Caco-2 (cell line): ENCODE measurements around the gene THRB. TPM values are rescaled to one million over a fixed set of nuclear protein-coding genes. Genes with fewer than 3 reads are reported as not detected.

Experiments
- BruUV-seq: library from RNA; stranded (reverse); fragments of 400-500 nt; replicated peaks from 2 replicates; lab custom pipeline; 2021; lab: Mats Ljungman, UMichigan
- CTCF ChIA-PET: fragments of 300-600 bp; sonication (Branson Sonifier 250); formaldehyde crosslinking; loops from one replicate; lab custom pipeline; 2022; ENCODE audit warnings: antibody characterized with exemption; lab: Charles Lee
- POLR2A ChIA-PET: fragments of 300-600 bp; sonication (Branson Sonifier 250); formaldehyde crosslinking; loops from one replicate; lab custom pipeline; 2022; ENCODE audit warnings: antibody characterized with exemption; lab: Charles Lee
- DNase-seq, 2 experiments: peaks; one replicate each; pipeline versions ENCODE4 v3.0.0 to v3.0.0-alpha.2; 2020 to 2022
- H3K27me3 ChIP-seq: replicated peaks from 2 replicates; pipeline ENCODE4 v1.6.0; 2011; ENCODE audit warnings: low read length; ENCODE audit not compliant: control insufficient read depth, insufficient read depth
- H3K36me3 ChIP-seq: 2 replicates; pipeline ENCODE4 v1.5.1; 2011; ENCODE audit warnings: low read length; ENCODE audit not compliant: control insufficient read depth, insufficient read depth
- H3K4me1 ChIP-seq: fragments of 250-450 bp; sonication (Bioruptor Pico); 2 replicates; pipeline ENCODE4 v1.5.1; 2020; ENCODE audit warnings: mild to moderate bottlenecking
- H3K4me3 ChIP-seq: 2 replicates; pipeline ENCODE4 v1.5.1; 2011; ENCODE audit warnings: low read depth, mild to moderate bottlenecking, control low read depth, low read length
- H3K9me3 ChIP-seq: fragments of 250-450 bp; sonication (Bioruptor Pico); 2 replicates; pipeline ENCODE4 v1.5.1; 2020; ENCODE audit warnings: mild to moderate bottlenecking, moderate library complexity
- H3K27ac Mint-ChIP-seq: one replicate; pipeline ENCODE4 v1.8.0; 2022; ENCODE audit warnings: mixed read lengths; ENCODE audit not compliant: unreplicated experiment
- H3K27me3 Mint-ChIP-seq: one replicate; pipeline ENCODE4 v1.8.0; 2022; ENCODE audit warnings: mixed read lengths; ENCODE audit not compliant: insufficient read depth, unreplicated experiment
- H3K36me3 Mint-ChIP-seq: one replicate; pipeline ENCODE4 v1.8.0; 2022; ENCODE audit warnings: mild to moderate bottlenecking, mixed read lengths; ENCODE audit not compliant: insufficient read depth, unreplicated experiment
- H3K4me1 Mint-ChIP-seq: one replicate; pipeline ENCODE4 v1.8.0; 2022; ENCODE audit warnings: low read depth, mixed read lengths; ENCODE audit not compliant: unreplicated experiment
- H3K4me3 Mint-ChIP-seq: one replicate; pipeline ENCODE4 v1.8.0; 2022; ENCODE audit warnings: mild to moderate bottlenecking, moderate library complexity, mixed read lengths; ENCODE audit not compliant: unreplicated experiment
- H3K9me3 Mint-ChIP-seq: one replicate; pipeline ENCODE4 v1.8.0; 2022; ENCODE audit warnings: mixed read lengths; ENCODE audit not compliant: unreplicated experiment
- CTCF ChIP-seq, 2 experiments: fragments of 200-600 bp in 1 of 2; IDR thresholded peaks; 1 replicate in 1 of 2; 2 replicates in 1 of 2; pipeline versions ENCODE4 v1.5.1 to v1.8.0; 2011 to 2022; ENCODE audit warnings: antibody characterized with exemption in 1 of 2, control low read depth in 1 of 2, inconsistent platforms in 1 of 2, low read depth in 1 of 2, low read length in 1 of 2, mild to moderate bottlenecking in 1 of 2, moderate library complexity in 1 of 2; ENCODE audit not compliant: insufficient read depth in 1 of 2, severe bottlenecking in 1 of 2, unreplicated experiment in 1 of 2
- intact Hi-C: fragments of 100-400 bp; cut with micrococcal nuclease; formaldehyde crosslinking; loops from one replicate; pipeline ENCODE4 v1.10.0; 2022; ENCODE audit not compliant: unreplicated experiment
- total RNA-seq: library from RNA; stranded (reverse); gene quantifications from 2 replicates; pipeline ENCODE4 v1.2.3, GENCODE V29; 2022

The THRB gene
- total RNA-seq, 1 experiment from 2014 or later, result 19.4 TPM

GRCh38 chr3:24154781-24155180 lies 339.9 kb downstream of the THRB start:
- peaks cover 10% of the 10 kb centered on the region for H3K9me3 Mint-ChIP-seq
- H3K27me3 ChIP-seq, result no peaks in the 10 kb centered on the region
- no peak for DNase-seq
- intact Hi-C loops, result loop anchor here (1.0 kb wide), 1 partner anchor 8 kb away; no protein-coding TSS in a partner anchor
- peaks cover 4% of the 10 kb centered on the region for H3K36me3 Mint-ChIP-seq
- no peaks in the 10 kb centered on the region for H3K9me3 ChIP-seq
- H3K4me3 Mint-ChIP-seq, result no peak overlapping the region
- peak overlapping the region; percentile 25 for H3K27ac Mint-ChIP-seq
- no peaks in the 10 kb centered on the region for H3K36me3 ChIP-seq
- ChIA-PET CTCF (no interaction called here), POLR2A (no interaction called here)
- no peaks in the 10 kb centered on the region for H3K27me3 Mint-ChIP-seq
- no peak overlapping the region for H3K4me3 ChIP-seq
- peaks cover 51% of the 10 kb centered on the region for H3K4me1 ChIP-seq
- H3K4me1 Mint-ChIP-seq, result peaks cover 28% of the 10 kb centered on the region
- BruUV-seq, result no TSS peak
- no peak for TF ChIP-seq CTCF (IDR thresholded peaks at IDR 0.05; ENCODE audit: insufficient read depth in 1 of 2, low read depth in 1 of 2, low read length in 1 of 2, severe bottlenecking in 1 of 2, unreplicated experiment in 1 of 2)

- Histone ChIP-seq H3K27me3 (no peaks in the 10 kb centered on the region), H3K4me1 (peaks cover 55% of the 10 kb centered on the region), H3K9me3 (no peaks in the 10 kb centered on the region), H3K36me3 (no peaks in the 10 kb centered on the region), H3K4me3 (no peak overlapping the region)
- TF ChIP-seq CTCF (IDR thresholded peaks at IDR 0.05; ENCODE audit: insufficient read depth in 1 of 2, low read depth in 1 of 2, low read length in 1 of 2, severe bottlenecking in 1 of 2, unreplicated experiment in 1 of 2), result no peak
- CTCF ChIA-PET, result no interaction called here
- POLR2A ChIA-PET, result no interaction called here
- H3K36me3 Mint-ChIP-seq, result peaks cover 4% of the 10 kb centered on the region
- H3K27ac Mint-ChIP-seq, result peak overlapping the region; percentile 25
- peaks cover 28% of the 10 kb centered on the region for H3K4me1 Mint-ChIP-seq
- no peak for DNase-seq
- H3K27me3 Mint-ChIP-seq, result no peaks in the 10 kb centered on the region
- no TSS peak for BruUV-seq
- H3K4me3 Mint-ChIP-seq, result no peak overlapping the region
- intact Hi-C loops, result loop anchor here (1.0 kb wide), 1 partner anchor 8 kb away; no protein-coding TSS in a partner anchor
- H3K9me3 Mint-ChIP-seq, result peaks cover 10% of the 10 kb centered on the region
Observed at GRCh38 chr3:24154013-24154695, 340.5 kb downstream of the THRB start.

GRCh38 chr3:24151594-24151993 lies 343.1 kb downstream of the THRB start:
- BruUV-seq, result no TSS peak
- Mint-ChIP-seq H3K4me1 (peaks cover 25% of the 10 kb centered on the region), H3K27me3 (no peaks in the 10 kb centered on the region), H3K4me3 (peak overlapping the region; percentile 65), H3K27ac (peak overlapping the region; percentile 88), H3K9me3 (peaks cover 10% of the 10 kb centered on the region), H3K36me3 (peaks cover 5% of the 10 kb centered on the region)
- Histone ChIP-seq H3K4me3 (no peak overlapping the region), H3K4me1 (peaks cover 72% of the 10 kb centered on the region), H3K36me3 (no peaks in the 10 kb centered on the region), H3K9me3 (no peaks in the 10 kb centered on the region), H3K27me3 (no peaks in the 10 kb centered on the region)
- DNase-seq, result no peak
- no peak for TF ChIP-seq CTCF (IDR thresholded peaks at IDR 0.05; ENCODE audit: insufficient read depth in 1 of 2, low read depth in 1 of 2, low read length in 1 of 2, severe bottlenecking in 1 of 2, unreplicated experiment in 1 of 2)
- ChIA-PET POLR2A (no interaction called here), CTCF (no interaction called here)
- intact Hi-C loops, result no loop called here
